Esophagus squamous epithelium (tissue), 5 donors: Measurements from ENCODE around the gene LAMA5. TPM values are rescaled to one million over a fixed set of nuclear protein-coding genes. Genes with fewer than 3 reads are reported as not detected.

Experiments
- DNase-seq: peaks from one replicate; lab custom pipeline; 2025; lab: John Stamatoyannopoulos, UW
- H3K27ac ChIP-seq, 4 donors: fragments of 200-600 bp; sonication (generic); one replicate each; pipeline ENCODE4 v1.5.1; 2016 to 2019; ENCODE audit warnings: mild to moderate bottlenecking in 1 of 4
- H3K27me3 ChIP-seq, 4 donors: fragments of 200-600 bp; sonication (generic); 1 replicate in 3 of 4; 2 replicates in 1 of 4; pipeline versions ENCODE4 v1.5.1 to v1.6.0; 2017 to 2021; ENCODE audit warnings: antibody characterized with exemption in 1 of 4
- H3K36me3 ChIP-seq, 3 donors: fragments of 200-600 bp; sonication (generic); one replicate each; pipeline ENCODE4 v1.5.1; 2016 to 2019
- H3K4me1 ChIP-seq, 3 donors: fragments of 200-600 bp; sonication (generic); one replicate each; pipeline ENCODE4 v1.5.1; 2017 to 2019
- H3K4me3 ChIP-seq, 4 donors: fragments of 200-600 bp; sonication (generic); 1 replicate in 3 of 4; 2 replicates in 1 of 4; pipeline ENCODE4 v1.5.1; 2016 to 2019; ENCODE audit warnings: mild to moderate bottlenecking in 2 of 4, moderate library complexity in 1 of 4
- H3K9me3 ChIP-seq, 3 donors: fragments of 200-600 bp; sonication (generic); one replicate each; pipeline ENCODE4 v1.5.1; 2016 to 2019
- POLR2A ChIP-seq, 4 donors: fragments of 450-650 bp; IDR thresholded peaks; one replicate each; pipeline ENCODE4 v1.6.1; 2017; ENCODE audit warnings: antibody characterized with exemption in 4 of 4, mild to moderate bottlenecking in 4 of 4, moderate library complexity in 3 of 4
- WGBS, 2 donors: methylation state at CpG; one replicate each; pipeline ENCODE4 v1.1.5; 2018; 5-methylcytosine and 5-hydroxymethylcytosine counted together
- intact Hi-C: fragments of 100-400 bp; cut with DNase I; formaldehyde crosslinking; loops from one replicate; pipeline ENCODE4 v1.15.0; 2022
- total RNA-seq, 4 donors: library from RNA; depleted of rRNA; stranded (reverse); fragments of >200 nt; gene quantifications; one replicate each; pipeline ENCODE4 v1.1.0, GENCODE V29; 2016
- TF ChIP-seq, protein P1 (sequence below), 6 experiments: fragments of 450-650 bp in 4 of 6; fragments of 200-600 bp in 2 of 6; sonication (generic) in 2 of 6; IDR thresholded peaks; one replicate each; pipeline ENCODE4 v1.5.1; 2016 to 2019; ENCODE audit warnings: antibody characterized with exemption in 6 of 6, mild to moderate bottlenecking in 4 of 6, moderate library complexity in 4 of 6
- donor health status: DM: yes; HTN: yes; CAD: no.

LAMA5 gene
- total RNA-seq, 4 donors from 2014 or later, result 60.4 to 127 (median 98.9) TPM

- WGBS, 2 donors, result 52 to 56% methylated on average over 10 of the region's 10 CpGs
- H3K36me3 ChIP-seq, result peaks cover 8 to 99% (median 29%) of the 10 kb centered on the region in 3 donors
- no peak for DNase-seq
- no peaks in the 10 kb centered on the region for H3K4me1 ChIP-seq
- H3K4me3 ChIP-seq, result no peak overlapping the region
- peak overlapping the region in 2 of 4 donors; percentile 6 to 42 for H3K27ac ChIP-seq
- no peaks in the 10 kb centered on the region for H3K9me3 ChIP-seq
- TF ChIP-seq, protein P1, sequence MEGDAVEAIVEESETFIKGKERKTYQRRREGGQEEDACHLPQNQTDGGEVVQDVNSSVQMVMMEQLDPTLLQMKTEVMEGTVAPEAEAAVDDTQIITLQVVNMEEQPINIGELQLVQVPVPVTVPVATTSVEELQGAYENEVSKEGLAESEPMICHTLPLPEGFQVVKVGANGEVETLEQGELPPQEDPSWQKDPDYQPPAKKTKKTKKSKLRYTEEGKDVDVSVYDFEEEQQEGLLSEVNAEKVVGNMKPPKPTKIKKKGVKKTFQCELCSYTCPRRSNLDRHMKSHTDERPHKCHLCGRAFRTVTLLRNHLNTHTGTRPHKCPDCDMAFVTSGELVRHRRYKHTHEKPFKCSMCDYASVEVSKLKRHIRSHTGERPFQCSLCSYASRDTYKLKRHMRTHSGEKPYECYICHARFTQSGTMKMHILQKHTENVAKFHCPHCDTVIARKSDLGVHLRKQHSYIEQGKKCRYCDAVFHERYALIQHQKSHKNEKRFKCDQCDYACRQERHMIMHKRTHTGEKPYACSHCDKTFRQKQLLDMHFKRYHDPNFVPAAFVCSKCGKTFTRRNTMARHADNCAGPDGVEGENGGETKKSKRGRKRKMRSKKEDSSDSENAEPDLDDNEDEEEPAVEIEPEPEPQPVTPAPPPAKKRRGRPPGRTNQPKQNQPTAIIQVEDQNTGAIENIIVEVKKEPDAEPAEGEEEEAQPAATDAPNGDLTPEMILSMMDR (IDR thresholded peaks at IDR 0.05), result no peak
- TF ChIP-seq POLR2A (IDR thresholded peaks at IDR 0.05), result no peak
- no peaks in the 10 kb centered on the region for H3K27me3 ChIP-seq
- intact Hi-C loops, result no loop called here
Observed at GRCh38 chr20:62342910-62343309, 24.2 kb downstream of the LAMA5 start.

- no peak for DNase-seq
- Histone ChIP-seq H3K27ac (no peak overlapping the region), H3K36me3 (peaks cover 21 to 99% (median 26%) of the 10 kb centered on the region in 3 donors), H3K9me3 (no peaks in the 10 kb centered on the region), H3K27me3 (no peaks in the 10 kb centered on the region), H3K4me1 (no peaks in the 10 kb centered on the region), H3K4me3 (no peak overlapping the region)
- intact Hi-C loops, result no loop called here
- TF ChIP-seq POLR2A (IDR thresholded peaks at IDR 0.05), result no peak
- TF ChIP-seq, protein P1 (IDR thresholded peaks at IDR 0.05), result no peak
- 55 to 69% methylated on average over 13 to 14 of the region's 14 CpGs for whole genome bisulfite sequencing, 2 donors
Observed at GRCh38 chr20:62339647-62340062, 27.5 kb downstream of the LAMA5 start.

DNA sequence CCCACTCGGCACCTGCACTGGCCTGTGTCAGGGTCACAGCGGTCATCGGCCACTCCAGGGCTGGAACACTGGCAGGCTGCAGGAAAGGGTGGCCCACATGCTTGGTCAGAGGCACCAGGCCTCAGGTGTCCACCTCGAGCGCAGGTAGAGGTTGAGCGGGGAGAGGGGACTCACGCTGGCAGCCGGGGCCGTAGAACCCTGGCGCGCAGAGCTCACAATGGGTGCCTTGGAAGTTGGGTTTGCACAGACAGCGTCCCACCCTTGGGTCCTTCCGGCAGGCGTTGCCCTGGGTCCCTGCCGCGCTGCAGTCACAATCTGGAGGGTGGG, 28.9 kb downstream of the LAMA5 start:
- no peak for DNase-seq

DNA sequence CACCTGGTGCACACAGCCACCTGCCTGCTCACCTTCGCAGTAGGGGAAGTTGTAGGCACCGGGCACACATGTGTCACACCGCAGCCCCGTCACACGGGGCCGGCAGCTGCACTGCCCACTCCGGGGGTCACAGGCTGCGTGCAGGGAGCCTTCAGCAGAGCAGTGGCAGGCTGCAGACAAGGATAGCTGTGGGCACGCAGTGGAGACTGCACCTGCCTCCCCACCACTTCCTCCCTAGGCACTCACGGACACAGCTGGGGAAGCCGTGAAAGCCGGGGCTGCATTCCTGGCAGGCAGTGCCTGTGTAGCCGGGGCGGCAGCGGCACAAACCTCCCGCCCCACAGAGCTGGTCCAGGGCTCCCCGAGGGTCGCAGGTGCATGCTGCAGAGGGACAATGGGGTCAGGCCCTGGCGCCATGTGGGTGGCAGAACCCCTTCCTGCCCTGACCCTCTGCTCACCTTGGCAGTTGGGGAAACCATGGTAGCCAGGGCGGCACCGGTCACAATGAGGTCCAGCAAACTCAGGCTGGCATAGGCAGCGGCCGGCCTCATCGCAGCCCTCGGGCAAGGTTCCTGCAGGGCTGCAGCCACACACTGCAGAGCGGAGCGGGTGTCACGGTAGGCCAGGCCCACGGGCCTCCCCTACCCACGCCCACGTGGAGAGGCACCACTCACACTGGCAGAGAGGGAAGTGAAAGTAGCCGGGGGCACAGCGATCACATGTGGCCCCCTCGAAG, 29.4 kb downstream of the LAMA5 start:
- intact Hi-C loops, result no loop called here
- Histone ChIP-seq H3K27ac (peak overlapping the region in 1 of 4 donors; percentile 50), H3K9me3 (no peaks in the 10 kb centered on the region), H3K4me1 (no peaks in the 10 kb centered on the region), H3K4me3 (no peak overlapping the region), H3K36me3 (peaks cover 37 to 99% (median 43%) of the 10 kb centered on the region in 3 donors), H3K27me3 (no peaks in the 10 kb centered on the region)
- WGBS, 2 donors, result 83% methylated on average over 9 of the region's 34 CpGs; no CpG with 5 or more reads in 1 of the 2 donors
- TF ChIP-seq, protein P1 (IDR thresholded peaks at IDR 0.05), result no peak
- TF ChIP-seq POLR2A (IDR thresholded peaks at IDR 0.05), result no peak
- DNase-seq, result no peak

More for the DNA sequence above, 28.9 kb downstream of the LAMA5 start:
- H3K4me3 ChIP-seq, result no peak overlapping the region
- no peaks in the 10 kb centered on the region for H3K27me3 ChIP-seq
- intact Hi-C loops, result no loop called here
- peaks cover 31 to 99% (median 37%) of the 10 kb centered on the region in 3 donors for H3K36me3 ChIP-seq
- TF ChIP-seq, protein P1 (IDR thresholded peaks at IDR 0.05), result no peak
- no peak for TF ChIP-seq POLR2A (IDR thresholded peaks at IDR 0.05)
- WGBS, 2 donors, result 84% methylated on average over 5 of the region's 16 CpGs; no CpG with 5 or more reads in 1 of the 2 donors
- no peaks in the 10 kb centered on the region for H3K9me3 ChIP-seq
- H3K4me1 ChIP-seq, result no peaks in the 10 kb centered on the region
- H3K27ac ChIP-seq, result peak overlapping the region in 1 of 4 donors; percentile 50

DNA sequence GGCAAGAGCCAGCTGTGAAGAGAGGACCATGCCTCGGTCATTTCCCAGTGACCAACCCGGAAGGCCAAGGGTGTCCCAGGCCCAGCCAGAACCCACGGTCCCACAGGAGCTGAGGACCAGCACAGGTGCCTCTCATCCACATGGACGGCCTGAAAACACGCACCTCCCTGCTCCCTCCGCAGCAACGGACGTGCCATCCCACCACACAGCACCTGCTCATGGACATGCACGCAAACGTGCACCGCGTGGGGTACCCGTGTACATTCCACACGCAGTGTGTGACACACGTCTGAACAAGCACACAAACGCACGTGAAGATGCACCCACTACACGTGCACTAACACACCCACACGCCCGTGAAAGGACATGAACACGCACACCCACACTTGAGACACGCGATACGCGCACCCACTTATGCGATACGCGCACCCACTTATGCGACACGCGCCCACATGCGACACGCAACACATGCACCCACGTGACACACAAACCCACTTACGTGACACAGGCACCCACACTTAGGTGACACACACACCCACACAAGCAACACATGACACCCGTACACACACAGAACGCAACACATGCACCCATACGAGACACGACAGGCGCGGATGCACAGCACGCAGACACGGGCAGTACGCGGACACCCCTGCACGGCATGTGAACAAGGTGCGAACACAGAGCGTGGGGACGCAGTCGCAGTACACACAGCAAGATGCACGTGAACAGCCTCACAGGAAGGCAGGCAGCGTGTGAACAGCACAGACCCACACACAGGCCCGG, 30.1 kb downstream of the LAMA5 start:
- Histone ChIP-seq H3K27me3 (no peaks in the 10 kb centered on the region), H3K9me3 (no peaks in the 10 kb centered on the region), H3K36me3 (peaks cover 44 to 99% (median 50%) of the 10 kb centered on the region in 3 donors), H3K4me1 (no peaks in the 10 kb centered on the region), H3K4me3 (no peak overlapping the region), H3K27ac (no peak overlapping the region)
- no peak for TF ChIP-seq POLR2A (IDR thresholded peaks at IDR 0.05)
- TF ChIP-seq, protein P1 (IDR thresholded peaks at IDR 0.05), result no peak
- intact Hi-C loops, result no loop called here
- WGBS, 2 donors, result 86 to 94% methylated on average over 44 to 46 of the region's 53 CpGs
- DNase-seq, result no peak
